Neuron (in vitro differentiated cells): ENCODE data around the gene OR6N1.

Experiments
- H2AFZ ChIP-seq: one replicate; pipeline ENCODE4 v1.6.1; 2013; ENCODE audit warnings: low read depth, mild to moderate bottlenecking, inconsistent platforms, low read length, moderate library complexity
- H3K27me3 ChIP-seq: one replicate; pipeline ENCODE4 v1.6.1; 2013; ENCODE audit warnings: low read length; ENCODE audit not compliant: insufficient read depth
- H3K36me3 ChIP-seq: one replicate; pipeline ENCODE4 v1.6.1; 2013; ENCODE audit warnings: low read length; ENCODE audit not compliant: insufficient read depth
- H3K4me1 ChIP-seq: one replicate; pipeline ENCODE4 v1.6.1; 2013; ENCODE audit warnings: low read length; ENCODE audit not compliant: insufficient read depth
- H3K4me3 ChIP-seq: 2 replicates; pipeline ENCODE4 v1.5.1; 2013; ENCODE audit warnings: mild to moderate bottlenecking, low read length, moderate library complexity
- H3K9me3 ChIP-seq: one replicate; pipeline ENCODE4 v1.6.1; 2013; ENCODE audit warnings: low read length

OR6N1 gene

GRCh38 chr1:158803678-158804077 lies 31.7 kb upstream of the OR6N1 start:
- H3K27me3 ChIP-seq: peaks cover 3% of the 10 kb centered on the region
- H3K4me1 ChIP-seq: no peaks in the 10 kb centered on the region
- H3K4me3 ChIP-seq: no peak overlapping the region
- H3K36me3 ChIP-seq: no peaks in the 10 kb centered on the region
- H2AFZ ChIP-seq: no peak overlapping the region
- no peaks in the 10 kb centered on the region for H3K9me3 ChIP-seq

GRCh38 chr1:158801396-158801795 lies 29.4 kb upstream of the OR6N1 start:
- Histone ChIP-seq H3K9me3 (no peaks in the 10 kb centered on the region), H3K27me3 (peaks cover 3% of the 10 kb centered on the region), H3K4me3 (no peak overlapping the region), H2AFZ (no peak overlapping the region), H3K36me3 (no peaks in the 10 kb centered on the region), H3K4me1 (no peaks in the 10 kb centered on the region)

GRCh38 chr1:158800526-158800925 lies 28.5 kb upstream of the OR6N1 start:
- H3K36me3 ChIP-seq: no peaks in the 10 kb centered on the region
- peaks cover 3% of the 10 kb centered on the region for H3K27me3 ChIP-seq
- H3K4me1 ChIP-seq: no peaks in the 10 kb centered on the region

DNA sequence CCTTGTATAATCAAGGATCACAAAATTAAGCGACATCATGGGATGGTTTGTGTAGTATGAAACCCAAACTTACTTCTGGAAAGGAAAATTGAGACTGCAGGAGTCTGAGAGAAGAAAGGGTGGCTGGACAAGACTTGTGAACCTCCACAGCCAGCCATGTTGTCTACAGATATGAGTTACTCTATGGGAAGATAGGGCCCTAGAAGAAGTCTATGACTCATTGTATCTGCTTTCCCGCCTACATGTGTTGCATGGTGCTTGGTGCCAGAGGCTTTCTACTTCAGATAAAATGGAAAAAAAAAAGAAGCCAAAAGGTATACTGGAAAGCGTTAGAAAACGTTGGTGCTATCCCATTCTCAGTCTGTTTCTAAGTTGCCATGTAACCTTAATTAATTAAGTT lies 27.7 kb upstream of the OR6N1 start:
- Histone ChIP-seq H3K27me3 (peaks cover 3% of the 10 kb centered on the region), H3K4me3 (no peak overlapping the region), H2AFZ (no peak overlapping the region), H3K36me3 (no peaks in the 10 kb centered on the region), H3K9me3 (no peaks in the 10 kb centered on the region), H3K4me1 (no peaks in the 10 kb centered on the region)

More at GRCh38 chr1:158800526-158800925, 28.5 kb upstream of the OR6N1 start:
- H2AFZ ChIP-seq: no peak overlapping the region
- H3K9me3 ChIP-seq: no peaks in the 10 kb centered on the region
- no peak overlapping the region for H3K4me3 ChIP-seq

DNA sequence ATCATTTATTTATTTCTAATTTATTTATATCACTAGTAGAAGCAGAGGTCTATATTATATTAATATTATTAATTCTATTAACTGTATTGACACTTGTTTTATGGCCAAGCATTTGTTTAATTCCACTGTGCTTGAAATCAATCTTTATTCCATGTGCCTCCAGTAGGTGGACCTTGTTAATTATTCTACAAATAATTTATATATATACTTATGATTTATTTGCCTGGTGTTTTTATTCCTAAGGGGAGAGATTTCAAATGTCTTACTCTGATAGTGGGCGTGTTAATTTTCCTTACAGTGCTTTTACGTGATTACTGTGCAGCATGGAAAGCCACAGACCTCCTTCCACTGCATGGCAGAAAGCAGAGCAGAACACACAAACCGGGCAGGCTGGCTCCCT lies 26.5 kb upstream of the OR6N1 start:
- H3K4me3 ChIP-seq: no peak overlapping the region
- H3K27me3 ChIP-seq: peaks cover 3% of the 10 kb centered on the region
- no peaks in the 10 kb centered on the region for H3K9me3 ChIP-seq
- H3K36me3 ChIP-seq: no peaks in the 10 kb centered on the region
- no peak overlapping the region for H2AFZ ChIP-seq
- no peaks in the 10 kb centered on the region for H3K4me1 ChIP-seq

DNA sequence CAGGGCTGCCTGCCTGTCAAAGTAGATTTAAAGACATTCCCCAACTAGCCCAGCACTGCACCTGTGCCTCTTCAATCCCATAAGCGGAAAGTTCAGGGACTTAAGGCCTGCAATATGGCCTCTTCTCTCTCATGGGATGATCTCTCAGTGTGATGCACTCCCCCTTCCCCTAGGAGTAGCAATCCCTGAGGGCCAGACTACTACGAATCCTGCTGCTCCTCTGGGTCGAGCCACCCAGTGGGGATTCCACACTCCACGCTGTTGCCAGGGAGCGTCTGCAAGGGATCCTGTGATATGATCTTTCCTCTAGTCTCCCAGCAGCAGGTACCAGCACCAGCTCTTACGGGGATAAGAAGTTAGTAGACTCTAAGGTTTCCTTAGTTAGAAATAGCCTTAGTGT lies 22.3 kb upstream of the OR6N1 start:
- H3K4me3 ChIP-seq: no peak overlapping the region
- H2AFZ ChIP-seq: no peak overlapping the region
- no peaks in the 10 kb centered on the region for H3K36me3 ChIP-seq
- no peaks in the 10 kb centered on the region for H3K27me3 ChIP-seq
- no peaks in the 10 kb centered on the region for H3K9me3 ChIP-seq
- no peaks in the 10 kb centered on the region for H3K4me1 ChIP-seq

GRCh38 chr1:158793604-158794003 lies 21.6 kb upstream of the OR6N1 start:
- H2AFZ ChIP-seq: no peak overlapping the region
- H3K4me1 ChIP-seq: no peaks in the 10 kb centered on the region
- H3K4me3 ChIP-seq: no peak overlapping the region
- H3K27me3 ChIP-seq: no peaks in the 10 kb centered on the region
- no peaks in the 10 kb centered on the region for H3K9me3 ChIP-seq
- no peaks in the 10 kb centered on the region for H3K36me3 ChIP-seq

- no peaks in the 10 kb centered on the region for H3K4me1 ChIP-seq
- no peaks in the 10 kb centered on the region for H3K36me3 ChIP-seq
- H2AFZ ChIP-seq: no peak within 1 kb of the TSS
- no peaks in the 10 kb centered on the region for H3K9me3 ChIP-seq
- H3K27me3 ChIP-seq: no peaks in the 10 kb centered on the region
- no peak within 1 kb of the TSS for H3K4me3 ChIP-seq
Observed at GRCh38 chr1:158781104-158781503, 9.1 kb upstream of the OR6N1 start, which contains the start of gene OR6N2. OR6N2 (minus strand) TSS chr1:158781204; CDS start chr1:158777635, 3,569 bp downstream.

- Histone ChIP-seq H2AFZ (no peak within 1 kb of the TSS), H3K27me3 (peaks cover 6% of the 10 kb centered on the region), H3K36me3 (no peaks in the 10 kb centered on the region), H3K9me3 (no peaks in the 10 kb centered on the region), H3K4me1 (no peaks in the 10 kb centered on the region), H3K4me3 (no peak within 1 kb of the TSS)
Observed at GRCh38 chr1:158754420-158754819, 17.6 kb downstream of the OR6N1 start, which contains the start of gene OR6K6. OR6K6 (plus strand) TSS chr1:158754720; CDS start chr1:158754888, 168 bp downstream.

DNA sequence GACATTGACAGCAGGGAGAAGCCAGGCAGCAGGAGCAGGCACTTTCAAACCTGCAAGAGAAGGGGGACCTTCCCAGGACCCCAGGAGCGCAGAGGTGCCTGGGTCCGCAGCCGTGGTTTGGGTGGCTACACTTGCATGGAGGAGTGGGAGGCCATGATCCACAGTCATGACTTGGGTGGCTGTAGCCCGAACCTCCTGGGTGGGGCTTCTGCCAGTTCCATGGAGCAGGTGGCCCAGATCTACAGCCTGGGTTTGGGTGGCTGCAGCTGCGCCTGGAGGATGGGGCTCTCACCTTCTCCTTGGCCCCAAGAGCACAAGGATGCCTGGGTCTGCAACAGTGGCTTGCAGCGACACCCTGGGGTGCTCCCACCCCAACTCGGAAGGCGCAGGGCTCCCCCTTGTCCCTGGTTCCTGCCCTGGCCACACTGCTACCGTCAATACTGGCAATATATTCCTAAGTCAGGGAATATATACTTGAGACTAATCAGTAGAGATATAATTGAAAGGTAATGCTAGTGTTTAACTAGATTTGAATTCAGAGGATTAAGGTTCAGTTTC lies 19.8 kb downstream of the OR6N1 start:
- Histone ChIP-seq H3K27me3 (peaks cover 6% of the 10 kb centered on the region), H2AFZ (no peak overlapping the region), H3K9me3 (no peaks in the 10 kb centered on the region), H3K4me1 (no peaks in the 10 kb centered on the region), H3K36me3 (no peaks in the 10 kb centered on the region), H3K4me3 (no peak overlapping the region)

- Histone ChIP-seq H3K9me3 (no peaks in the 10 kb centered on the region), H3K4me1 (no peaks in the 10 kb centered on the region), H2AFZ (no peak overlapping the region), H3K36me3 (no peaks in the 10 kb centered on the region), H3K4me3 (no peak overlapping the region), H3K27me3 (no peaks in the 10 kb centered on the region)
Observed at GRCh38 chr1:158735848-158736247, 36.1 kb downstream of the OR6N1 start.

GRCh38 chr1:158732524-158732923 lies 39.5 kb downstream of the OR6N1 start:
- H3K9me3 ChIP-seq: no peaks in the 10 kb centered on the region
- no peak overlapping the region for H3K4me3 ChIP-seq
- H3K4me1 ChIP-seq: no peaks in the 10 kb centered on the region
- H2AFZ ChIP-seq: no peak overlapping the region
- H3K36me3 ChIP-seq: no peaks in the 10 kb centered on the region
- no peaks in the 10 kb centered on the region for H3K27me3 ChIP-seq

- Histone ChIP-seq H3K4me3 (no peak overlapping the region), H3K27me3 (no peaks in the 10 kb centered on the region), H3K36me3 (no peaks in the 10 kb centered on the region), H3K9me3 (no peaks in the 10 kb centered on the region), H2AFZ (no peak overlapping the region), H3K4me1 (no peaks in the 10 kb centered on the region)
Observed at GRCh38 chr1:158731707-158732106, 40.3 kb downstream of the OR6N1 start.

DNA sequence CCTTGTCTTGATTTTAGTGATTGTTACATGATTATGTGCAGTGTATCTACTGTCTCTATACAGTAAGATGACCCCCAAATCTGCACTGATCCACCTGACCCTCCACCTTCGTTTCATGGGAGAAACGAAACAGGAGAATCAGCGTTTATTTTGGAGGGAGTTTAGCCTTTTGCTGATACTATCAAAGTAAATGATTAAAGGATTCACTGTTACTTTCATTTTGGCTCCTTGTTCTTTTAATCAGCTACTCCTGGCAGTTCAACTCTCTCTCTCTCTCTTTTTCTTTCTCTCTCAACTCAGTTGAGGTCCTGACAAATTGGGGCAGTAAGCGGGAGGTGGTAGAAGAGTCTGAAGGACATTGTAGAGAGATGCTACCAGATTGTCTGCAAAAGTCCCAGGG lies 41.5 kb downstream of the OR6N1 start:
- Histone ChIP-seq H3K27me3 (no peaks in the 10 kb centered on the region), H3K9me3 (no peaks in the 10 kb centered on the region), H3K4me3 (no peak overlapping the region), H2AFZ (no peak overlapping the region), H3K4me1 (no peaks in the 10 kb centered on the region), H3K36me3 (no peaks in the 10 kb centered on the region)
